Measurements from ENCODE around the gene ZMIZ1. TPM values are rescaled to one million over a fixed set of nuclear protein-coding genes. Genes with fewer than 3 reads are reported as not detected.

The ZMIZ1 gene
- total RNA-seq, 2 donors from 2014 or later: 51.4 to 58.0 TPM

DNA sequence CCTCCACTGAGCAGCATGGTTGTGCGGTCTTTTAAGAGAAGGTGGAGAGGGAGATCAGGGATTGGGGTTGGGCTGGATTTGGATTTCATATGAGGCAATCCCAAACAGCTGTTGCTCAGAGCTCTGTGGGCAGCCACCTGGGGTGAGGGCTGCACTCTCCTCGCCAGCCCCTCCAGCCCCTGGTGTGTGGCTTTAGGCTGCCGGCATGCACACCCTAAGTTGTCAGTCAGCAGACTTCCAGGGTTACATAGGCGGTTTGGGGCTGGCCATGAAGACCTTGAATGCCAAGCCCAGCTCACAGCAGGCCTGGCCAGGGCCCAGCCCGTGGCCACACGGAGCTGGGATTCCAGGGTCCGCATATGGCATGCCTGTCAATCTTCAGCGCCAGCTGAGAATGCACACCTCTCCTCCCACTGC lies 54.8 kb downstream of the ZMIZ1 start:
- no peak for DNase-seq
- intact Hi-C loops (cut with DNase I): no loop called here
- peak; percentile 11 to 20 for ATAC-seq

DNA sequence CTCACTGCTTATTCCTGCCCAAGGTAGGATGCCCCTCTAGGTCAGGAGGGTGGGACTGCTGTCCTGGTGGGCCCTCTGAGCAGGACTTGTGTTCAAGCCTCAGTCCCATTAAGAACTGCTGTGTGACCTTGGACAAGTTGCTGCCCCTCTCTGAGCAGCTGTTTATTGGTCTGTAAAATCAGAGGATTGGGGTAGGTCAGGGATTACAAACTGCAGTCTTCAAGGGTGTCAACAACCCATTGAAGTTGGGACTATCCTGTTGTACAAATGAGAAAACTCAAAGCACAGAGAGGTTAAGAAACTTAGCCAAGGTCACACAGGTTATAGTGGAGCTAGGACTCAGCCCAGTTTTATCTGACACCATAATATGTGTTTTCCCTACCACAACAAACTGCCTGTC lies 55.3 kb downstream of the ZMIZ1 start:
- no peak for ATAC-seq

DNA sequence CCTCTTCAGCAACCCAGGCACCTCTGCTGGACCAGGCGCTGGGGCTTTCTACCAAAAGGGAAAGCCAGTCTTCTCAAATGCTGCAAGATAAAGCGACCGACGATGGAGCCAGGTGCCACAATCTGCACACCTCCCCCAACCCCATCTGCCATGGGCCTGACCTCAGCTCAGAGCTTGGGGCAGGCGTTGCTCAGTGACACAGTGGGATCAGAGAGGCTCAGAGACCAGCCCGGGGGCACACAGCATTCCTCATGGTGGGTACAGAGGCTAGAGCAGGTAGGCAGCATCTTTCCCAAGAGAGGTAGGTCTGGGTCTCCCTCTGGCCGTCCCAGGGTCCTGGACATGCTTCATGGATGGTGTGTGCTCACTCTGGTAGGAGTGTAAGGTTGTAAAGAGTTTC lies 56.3 kb downstream of the ZMIZ1 start:
- DNase-seq: no peak
- intact Hi-C loops (cut with DNase I): no loop called here
- no peak for ATAC-seq

More for the DNA sequence above, 55.3 kb downstream of the ZMIZ1 start:
- DNase-seq: no peak
- intact Hi-C loops (cut with DNase I): no loop called here

DNA sequence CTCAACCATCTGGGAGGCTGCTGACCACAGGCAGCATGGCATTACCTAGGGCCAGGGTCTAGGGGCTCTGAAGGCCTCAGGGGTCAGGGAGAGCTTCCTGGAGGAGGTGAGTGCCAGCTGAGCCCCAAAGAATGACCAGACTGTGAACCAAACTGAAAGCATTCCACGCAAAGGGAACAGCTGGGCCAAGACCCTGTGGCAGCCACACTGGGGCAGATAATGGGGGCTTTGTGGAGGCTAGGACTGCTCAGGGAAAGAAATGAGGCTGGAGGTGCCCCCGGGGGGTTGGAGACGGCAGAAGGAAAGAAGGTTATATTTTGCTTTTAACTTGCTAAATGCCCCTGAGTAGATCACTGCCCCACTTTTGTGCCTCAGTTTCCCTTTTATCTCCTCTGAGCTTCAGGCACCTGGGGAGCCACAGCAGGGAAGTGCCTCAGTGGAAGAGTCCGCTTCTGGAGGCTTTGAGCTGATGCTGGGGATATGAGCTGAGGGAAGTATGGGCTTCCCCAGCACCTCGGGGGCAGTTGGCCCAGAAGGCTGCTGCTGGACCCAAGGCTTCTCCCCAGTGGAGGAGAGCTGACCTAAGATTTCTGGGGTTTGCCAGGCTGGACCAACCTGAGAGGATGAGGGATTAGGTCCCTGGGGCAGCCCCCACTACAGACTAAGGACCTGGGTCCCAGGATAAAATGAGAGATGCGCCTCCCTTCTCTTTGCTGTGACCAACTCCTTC lies 57.8 kb downstream of the ZMIZ1 start:
- intact Hi-C loops (cut with DNase I): no loop called here
- ATAC-seq (no peak), DNase-seq (no peak)

DNA sequence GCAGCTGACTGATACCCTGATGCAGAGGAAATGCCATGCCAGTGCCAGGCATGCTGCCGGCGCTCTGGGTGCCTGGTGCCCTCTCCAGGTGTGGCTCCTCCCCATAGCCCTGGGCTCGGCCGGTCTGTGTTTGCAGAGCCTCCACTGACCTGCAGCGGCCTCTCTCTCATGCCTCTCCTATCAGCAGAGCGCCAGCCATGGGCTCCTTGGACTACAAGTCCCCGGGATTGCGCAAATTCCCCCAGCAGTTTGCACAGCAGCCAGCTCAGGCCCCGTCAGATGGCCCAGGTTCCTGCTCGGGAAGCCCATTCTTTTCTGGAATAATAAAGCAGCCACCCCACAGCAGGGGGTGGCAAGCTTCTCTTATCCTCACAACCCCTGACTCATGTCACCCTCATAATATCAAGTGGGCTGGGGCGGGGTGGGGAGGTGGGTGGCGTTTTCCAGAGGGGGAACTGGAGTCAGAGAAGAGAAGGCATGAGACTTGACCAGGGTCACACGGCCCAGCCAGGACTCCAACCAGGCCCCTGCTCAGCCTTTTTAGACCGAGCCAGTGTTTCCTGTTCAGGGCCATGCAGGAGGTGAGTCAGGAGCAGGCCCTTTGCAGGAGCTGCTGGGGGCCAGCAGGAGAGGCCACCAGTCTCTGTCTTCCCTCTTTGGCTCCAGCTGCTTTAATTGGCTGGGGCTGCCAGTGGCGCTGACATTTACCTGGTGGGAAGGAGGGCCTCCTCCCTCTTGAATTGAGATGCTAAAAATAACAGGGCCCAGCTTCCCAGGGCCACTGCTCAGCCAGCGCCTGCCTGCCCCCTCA lies 58.6 kb downstream of the ZMIZ1 start:
- peak; percentile 53 to 56 for ATAC-seq
- intact Hi-C loops (cut with DNase I): no loop called here
- DNase-seq: peak; percentile 83

DNA sequence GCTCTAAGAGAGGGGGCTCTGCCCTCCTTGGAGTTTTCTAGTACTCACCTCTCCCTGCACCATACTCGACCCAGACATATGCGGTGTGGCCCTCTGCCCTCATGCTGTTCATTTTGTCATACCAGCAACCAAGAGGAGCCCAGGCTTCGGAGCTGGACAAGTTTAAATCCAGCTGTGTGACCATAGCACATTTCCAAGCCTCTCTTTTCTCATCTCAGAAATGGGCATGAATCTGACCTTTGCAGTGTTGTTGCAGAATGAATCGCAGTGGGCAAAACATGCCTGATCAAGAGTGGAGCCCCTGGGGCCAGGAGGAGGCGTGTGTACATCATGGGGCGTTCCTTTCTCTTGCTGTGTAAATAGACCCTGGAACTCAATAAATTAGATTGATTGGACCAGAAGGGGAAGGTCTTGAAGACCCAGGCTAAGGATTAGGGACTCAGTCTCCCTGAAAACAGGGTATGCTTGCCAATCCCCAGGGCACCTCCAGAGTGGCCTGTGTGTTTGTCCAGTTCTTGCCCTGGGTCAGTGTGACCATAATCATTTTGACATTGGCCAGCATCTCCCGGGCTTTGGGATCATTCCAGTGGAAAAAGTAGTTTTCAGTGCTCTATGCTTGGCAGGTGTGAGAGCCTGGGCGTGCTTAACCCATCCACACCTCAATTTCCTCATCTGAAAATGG lies 59.6 kb downstream of the ZMIZ1 start:
- no peak for ATAC-seq
- intact Hi-C loops (cut with DNase I): no loop called here

DNA sequence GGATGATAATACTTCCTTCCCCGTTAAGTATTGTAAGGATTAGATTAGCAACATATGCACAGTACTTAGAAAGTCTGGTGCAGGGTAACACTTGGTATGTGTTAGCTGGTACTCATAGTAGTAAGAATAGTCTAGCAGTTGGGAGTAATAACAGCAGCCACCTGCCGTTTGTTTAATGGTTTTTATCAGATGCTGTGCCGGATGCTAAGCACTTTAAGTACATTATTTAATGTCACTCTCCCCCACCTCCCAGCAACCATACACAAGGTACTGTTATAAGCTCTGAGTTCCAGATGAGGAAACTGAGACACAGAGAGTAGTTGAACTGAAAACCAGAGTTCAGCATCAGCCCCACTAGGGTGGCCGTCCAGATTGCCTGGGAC lies 60.1 kb downstream of the ZMIZ1 start:
- ATAC-seq: no peak
- intact Hi-C loops (cut with DNase I): no loop called here
- no peak for DNase-seq

More for the DNA sequence above, 59.6 kb downstream of the ZMIZ1 start:
- DNase-seq: no peak

DNA sequence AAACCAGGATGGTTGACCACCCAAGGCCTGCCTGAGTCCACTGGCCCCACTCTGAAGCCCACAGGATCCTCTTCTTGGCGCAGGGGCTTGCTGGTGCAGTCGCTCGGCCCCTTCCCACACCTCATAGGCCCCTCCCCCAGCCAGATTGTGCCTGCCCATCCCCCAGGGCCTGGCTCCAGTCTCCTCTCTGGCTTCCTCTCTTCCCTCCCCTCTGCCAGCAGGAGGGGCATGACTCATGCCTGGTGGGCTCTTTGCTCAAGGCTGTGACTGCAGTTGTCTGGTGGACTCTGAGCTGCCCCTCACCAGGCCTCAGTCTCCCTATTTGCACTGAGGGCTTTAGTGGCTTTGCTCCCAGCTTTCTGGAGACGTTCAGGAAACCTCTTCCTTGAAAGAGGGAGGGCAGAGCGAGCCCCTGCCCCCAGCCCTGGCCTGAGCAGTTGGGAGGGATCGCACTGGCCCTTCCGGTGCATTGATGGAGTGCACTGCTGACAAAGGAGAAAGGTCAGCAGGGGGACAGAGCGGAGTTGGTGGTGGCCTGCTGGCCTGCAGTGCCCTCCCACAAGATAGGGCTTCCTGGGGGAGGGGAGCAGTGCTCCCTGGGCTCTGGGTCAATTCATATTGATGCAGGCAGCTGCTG lies 60.7 kb downstream of the ZMIZ1 start:
- ATAC-seq (peak; percentile 41 to 58), DNase-seq (peak; percentile 54)
- intact Hi-C loops (cut with DNase I): no loop called here

DNA sequence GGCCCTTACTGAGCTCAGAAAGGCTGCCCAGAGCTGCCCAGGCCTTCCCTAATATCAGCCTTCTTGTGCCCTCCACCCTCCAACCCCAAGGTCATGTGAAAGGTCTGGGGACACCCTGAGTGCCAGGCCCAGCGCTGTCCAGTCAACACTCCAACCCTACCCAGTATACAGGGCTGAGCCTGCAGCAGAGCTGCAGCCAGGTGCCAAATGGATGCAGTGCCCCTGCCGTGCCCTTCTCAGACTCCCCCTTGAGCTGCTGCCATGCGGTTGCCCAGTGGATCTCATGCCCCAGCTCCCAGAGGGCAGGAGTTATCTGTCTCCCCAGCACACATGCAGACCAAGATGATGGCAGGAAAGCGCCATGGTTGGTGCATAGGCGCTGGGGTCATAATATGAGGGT lies 61.5 kb downstream of the ZMIZ1 start:
- peak in 1 of 2 donors; percentile 5 for ATAC-seq
- intact Hi-C loops (cut with DNase I): no loop called here
- no peak for DNase-seq

DNA sequence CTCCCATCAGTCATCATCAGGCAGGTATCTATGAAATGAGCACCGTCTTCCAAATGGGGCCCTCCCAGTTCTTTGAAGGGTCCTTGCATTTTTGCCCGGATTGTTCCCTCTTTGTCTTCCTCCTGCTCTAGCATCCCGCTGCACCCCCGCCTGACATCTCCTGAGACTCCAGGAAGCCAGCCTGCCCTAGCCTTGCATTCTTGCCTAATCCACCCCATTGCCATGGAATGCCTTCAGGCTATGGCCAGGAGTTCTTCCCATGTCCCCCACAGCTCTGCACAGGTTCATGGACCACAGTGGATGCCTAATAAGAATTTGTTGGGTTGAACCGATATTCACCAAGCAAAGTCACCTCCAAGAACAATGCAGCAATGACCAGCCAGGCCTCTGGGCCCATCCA lies 62.1 kb downstream of the ZMIZ1 start:
- DNase-seq: no peak
- intact Hi-C loops (cut with DNase I): no loop called here
- no peak for ATAC-seq

DNA sequence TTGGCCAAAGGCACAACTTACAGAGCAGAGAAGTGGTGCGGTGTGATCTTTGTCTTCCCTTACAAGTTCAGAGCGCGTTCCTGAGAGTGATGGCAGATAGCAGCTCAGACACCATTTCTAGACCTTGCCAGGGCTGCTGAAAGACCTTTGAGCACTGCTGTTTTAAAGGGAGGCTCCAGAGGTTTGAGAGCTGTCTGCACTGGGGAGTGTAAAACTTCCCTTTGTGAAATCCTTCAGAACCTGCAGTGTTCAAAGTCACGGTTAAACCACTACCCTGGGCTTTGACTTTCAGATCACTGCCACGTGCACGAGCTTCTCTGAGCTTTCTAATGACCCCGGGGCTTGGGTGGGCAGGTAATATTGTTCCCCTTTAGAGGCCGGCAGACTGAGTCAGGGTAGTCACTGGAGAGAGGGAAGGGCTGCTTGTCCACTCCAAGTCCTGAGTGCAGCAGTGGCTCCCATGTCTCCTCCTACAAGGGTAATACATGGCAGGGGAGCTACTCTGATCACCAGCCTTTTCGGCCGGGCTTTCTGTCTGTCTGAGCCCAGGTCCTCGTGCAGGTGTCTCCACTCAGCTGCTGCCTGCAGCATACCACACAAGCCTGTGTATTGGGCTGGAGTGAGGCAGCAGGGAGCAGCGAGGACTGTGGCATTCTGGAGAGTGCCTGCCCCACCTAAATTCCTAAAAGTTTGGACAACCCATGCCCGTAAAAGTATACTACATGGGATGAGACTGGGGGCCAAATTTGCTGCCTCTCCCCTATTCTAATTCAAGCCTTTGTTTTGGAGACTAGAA lies 63.3 kb downstream of the ZMIZ1 start:
- DNase-seq (no peak), ATAC-seq (no peak)
- intact Hi-C loops (cut with DNase I): no loop called here

DNA sequence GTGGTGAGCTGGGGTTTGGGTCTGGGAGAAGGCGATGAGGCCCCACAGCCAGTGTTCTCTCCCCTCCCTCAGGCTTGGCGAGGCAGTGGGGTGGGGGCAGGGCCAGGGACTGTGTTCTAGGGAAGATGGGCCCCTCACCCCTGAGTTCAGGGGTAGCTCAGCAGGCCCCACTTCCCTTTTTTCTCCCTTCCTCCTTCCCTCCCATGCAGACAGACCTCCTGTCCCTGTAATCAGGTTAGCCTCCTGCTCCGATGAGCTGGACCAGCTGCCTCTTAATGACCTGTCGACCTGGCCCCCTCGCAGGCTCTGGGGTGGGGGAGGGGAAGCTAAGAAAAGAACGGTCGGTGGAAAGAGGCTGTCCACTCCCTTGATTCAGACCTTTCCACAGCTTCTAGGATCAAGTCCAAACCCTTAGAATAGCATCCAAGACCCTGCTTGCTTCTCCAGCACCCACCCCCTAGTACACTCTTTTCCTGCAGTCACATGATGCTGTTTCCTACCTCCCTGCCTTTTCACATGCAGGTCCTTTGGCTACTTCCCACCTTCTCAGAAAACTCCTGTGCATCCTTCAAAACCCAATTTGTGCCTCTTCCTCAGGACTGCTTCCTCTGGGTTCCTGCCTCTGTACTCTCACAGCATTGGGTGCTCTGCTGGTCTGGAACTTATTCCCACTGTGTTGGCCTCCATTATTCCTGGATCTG lies 64.1 kb downstream of the ZMIZ1 start:
- intact Hi-C loops (cut with DNase I): no loop called here
- ATAC-seq (no peak), DNase-seq (no peak)

DNA sequence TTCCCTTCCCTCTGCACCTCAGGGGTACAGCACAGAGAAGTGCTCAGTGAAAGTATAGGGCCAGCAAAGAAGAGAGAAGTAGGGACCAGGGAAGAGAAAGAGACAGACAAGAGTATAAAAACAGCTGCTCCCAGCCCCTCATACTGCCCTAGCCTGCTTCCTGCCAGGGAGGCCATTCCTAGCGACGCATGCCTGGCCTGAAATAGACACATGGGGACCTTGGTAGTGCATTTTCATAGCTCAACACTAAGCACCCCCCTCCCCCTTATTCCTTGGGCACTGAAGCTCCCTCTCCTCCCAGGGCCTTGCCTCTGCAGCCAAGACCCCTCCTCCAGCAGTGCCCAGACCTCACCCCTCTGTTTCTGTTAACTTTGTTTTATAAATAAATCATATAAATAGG lies 64.7 kb downstream of the ZMIZ1 start:
- intact Hi-C loops (cut with DNase I): no loop called here
- no peak for ATAC-seq

DNA sequence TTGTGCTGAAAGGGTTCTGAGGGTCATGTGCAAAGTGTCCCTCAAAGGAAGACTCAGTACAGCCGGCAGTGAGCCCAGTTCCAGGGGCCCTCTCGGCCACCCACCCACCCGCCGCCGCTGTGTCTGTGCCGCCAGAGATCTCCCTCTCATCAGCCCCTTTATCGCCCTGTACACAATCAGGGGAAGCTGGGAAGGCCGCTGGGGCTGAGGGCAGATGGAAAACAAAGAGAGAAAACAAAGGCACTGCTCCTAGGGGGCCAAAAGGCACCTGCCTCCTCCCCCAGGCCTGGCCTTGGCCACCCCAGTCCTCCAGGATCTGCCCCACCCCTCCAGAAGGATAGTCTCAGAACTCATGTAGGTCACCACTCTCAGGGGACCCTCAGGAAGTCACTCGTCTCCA lies 67.0 kb downstream of the ZMIZ1 start:
- intact Hi-C loops (cut with DNase I): no loop called here
- no peak for ATAC-seq
- DNase-seq: no peak

More for the DNA sequence above, 64.7 kb downstream of the ZMIZ1 start:
- DNase-seq: no peak

DNA sequence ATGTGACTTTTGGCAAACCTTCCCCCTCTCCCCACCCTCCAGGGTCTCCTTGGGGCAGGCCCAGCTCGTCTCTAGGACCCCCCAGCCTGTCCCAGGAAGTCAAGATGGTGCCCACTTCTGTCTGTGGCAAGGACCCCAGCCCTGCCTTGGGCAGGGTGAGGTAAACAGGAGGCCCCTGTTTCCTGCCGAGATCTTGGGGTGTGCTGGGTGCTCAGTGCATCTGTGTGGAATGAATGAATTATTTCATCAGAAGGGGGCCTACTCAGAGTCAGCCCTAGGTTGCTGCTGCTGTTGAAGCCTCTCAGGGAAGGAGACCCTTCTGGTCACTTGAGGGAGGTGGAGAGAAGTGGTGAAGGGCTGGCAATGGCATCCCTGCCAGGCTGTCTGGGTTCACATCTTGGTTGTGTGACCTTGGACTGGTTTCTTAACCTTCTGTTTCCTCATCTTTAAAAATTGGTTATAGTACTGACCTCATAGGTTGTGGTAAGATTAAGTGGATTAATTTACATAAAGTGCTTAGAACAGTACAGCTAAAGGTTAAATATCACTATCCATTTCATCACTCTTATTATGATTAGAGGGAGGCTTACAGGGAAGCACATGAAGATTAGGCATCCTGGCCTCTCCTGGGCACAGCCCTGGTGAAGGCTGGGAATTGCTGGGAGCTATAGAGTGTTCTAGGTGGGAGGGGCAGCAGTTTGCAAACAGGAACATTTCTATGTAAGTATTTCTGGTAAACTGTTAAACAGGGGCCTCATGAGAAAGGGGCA lies 67.7 kb downstream of the ZMIZ1 start:
- ATAC-seq: no peak
- DNase-seq: no peak
- intact Hi-C loops (cut with DNase I): no loop called here

DNA sequence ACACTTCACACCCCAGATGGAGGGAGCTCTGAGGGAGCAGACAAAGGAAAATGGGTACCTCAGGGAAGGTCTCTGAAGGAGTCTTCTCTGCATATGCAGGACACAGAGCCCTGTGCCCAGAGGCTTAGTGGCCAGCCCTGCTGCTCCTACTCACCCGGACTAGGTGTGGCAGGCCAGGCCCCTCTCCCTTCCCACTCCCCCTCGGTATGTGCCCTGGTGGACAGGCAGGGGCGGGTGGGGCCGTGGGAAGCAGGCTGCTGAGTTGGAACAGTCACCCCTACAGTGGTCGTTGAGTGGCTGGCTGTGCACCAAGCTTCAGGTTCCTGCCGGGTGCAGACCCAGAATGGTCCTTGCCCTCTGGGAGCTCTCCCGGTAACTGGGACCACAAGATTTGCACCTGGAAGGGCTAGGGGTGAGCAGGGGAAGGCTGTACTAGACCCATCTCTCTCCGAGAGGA lies 68.6 kb downstream of the ZMIZ1 start:
- ATAC-seq: no peak
- no peak for DNase-seq
- intact Hi-C loops (cut with DNase I): no loop called here

DNA sequence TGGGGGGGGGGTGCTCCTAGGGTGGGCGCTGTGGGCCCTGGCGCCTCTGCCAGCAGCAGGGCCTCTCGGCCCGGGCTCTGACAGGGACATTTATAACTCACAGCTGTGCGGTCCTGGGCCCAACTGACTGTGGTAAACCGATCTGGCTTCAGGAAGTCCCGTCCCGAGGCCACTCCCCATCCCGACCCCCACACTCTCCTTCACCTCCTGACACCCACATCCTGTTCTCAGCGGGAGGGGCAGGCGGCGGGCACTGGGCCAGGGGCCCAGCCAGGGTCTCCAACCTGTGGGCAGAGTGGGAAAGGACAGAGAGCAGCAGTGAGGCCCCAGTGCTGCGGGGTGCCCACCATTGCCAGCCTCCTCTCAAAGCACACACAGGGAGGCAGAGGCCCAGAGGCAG lies 69.1 kb downstream of the ZMIZ1 start:
- peak; percentile 13 to 24 for ATAC-seq
- DNase-seq: no peak
- intact Hi-C loops (cut with DNase I): no loop called here

All from left cardiac atrium (tissue), 4 donors.